Lung (tissue), 16 donors: ENCODE data around the gene ATP5PF. TPM values are rescaled to one million over a fixed set of nuclear protein-coding genes. Genes with fewer than 3 reads are reported as not detected.
"Not testable (repeated sequence)": the region's sequence is repeated elsewhere in the genome, so short reads cannot be mapped to it uniquely, and the experiment has no call there.

Source experiments
- ATAC-seq: fragments of 200-7000 bp; cut with Tn5 transposase; one replicate; pipeline ENCODE4 v1.9.1; 2020; ENCODE audit warnings: moderate number of reproducible peaks; ENCODE audit not compliant: insufficient read depth, low FRiP score
- DNase-seq, 3 donors: peaks; one replicate each; pipeline ENCODE4 v3.0.0-alpha.2; 2013 to 2017
- H3K27ac ChIP-seq, 2 donors: one replicate each; pipeline ENCODE4 v1.5.1; 2013; ENCODE audit warnings: mild to moderate bottlenecking in 2 of 2, moderate library complexity in 2 of 2, control low read depth in 1 of 2, inconsistent platforms in 1 of 2, low read depth in 1 of 2, low read length in 1 of 2
- H3K27me3 ChIP-seq, 3 donors: one replicate each; pipeline ENCODE4 v1.5.1; 2013; ENCODE audit warnings: low read length in 2 of 3; ENCODE audit not compliant: control insufficient read depth in 3 of 3, insufficient read depth in 3 of 3
- H3K36me3 ChIP-seq, 4 donors: one replicate each; pipeline ENCODE4 v1.5.1; 2013; ENCODE audit warnings: low read length in 4 of 4, mild to moderate bottlenecking in 1 of 4, moderate library complexity in 1 of 4; ENCODE audit not compliant: control insufficient read depth in 4 of 4, insufficient read depth in 4 of 4
- H3K4me1 ChIP-seq, 5 donors: one replicate each; pipeline ENCODE4 v1.5.1; 2013; ENCODE audit warnings: low read length in 5 of 5, mild to moderate bottlenecking in 2 of 5, moderate library complexity in 1 of 5; ENCODE audit not compliant: control insufficient read depth in 5 of 5, insufficient read depth in 5 of 5
- H3K4me3 ChIP-seq: one replicate; pipeline ENCODE4 v1.5.1; 2013; ENCODE audit warnings: mild to moderate bottlenecking, control low read depth, moderate library complexity
- H3K9ac ChIP-seq, 2 donors: one replicate each; pipeline ENCODE4 v1.5.1; 2013; ENCODE audit warnings: low read length in 2 of 2, control low read depth in 1 of 2; ENCODE audit not compliant: insufficient read depth in 1 of 2
- H3K9me3 ChIP-seq, 4 donors: one replicate each; pipeline ENCODE4 v1.5.1; 2013; ENCODE audit warnings: low read length in 3 of 4, mild to moderate bottlenecking in 1 of 4, moderate library complexity in 1 of 4; ENCODE audit not compliant: control insufficient read depth in 4 of 4, insufficient read depth in 3 of 4
- WGBS, 2 donors: extraction: QIAGEN DNeasy Blood & Tissue Kit; methylation state at CpG; one replicate each; pipeline ENCODE4 v1.1.7; 2013; 5-methylcytosine and 5-hydroxymethylcytosine counted together
- long read RNA-seq, 5 donors: transcript quantifications; one replicate each; lab custom pipeline, GENCODE V29; 2026
- polyA plus RNA-seq, 2 donors: library from polyadenylated mRNA; stranded (reverse); fragments of 200-250 nt; gene quantifications; one replicate each; pipeline ENCODE4 v1.2.1, GENCODE V29; 2013
- total RNA-seq, 2 donors: library from RNA; depleted of rRNA in 1 of 2; stranded (reverse); fragments of >200 nt in 1 of 2; gene quantifications; one replicate each; pipeline ENCODE4 v1.2.1, GENCODE V29; 2014 to 2021
- TF ChIP-seq, protein P1 (sequence below): IDR thresholded peaks from 2 replicates; pipeline ENCODE4 v1.5.1; 2012; ENCODE audit warnings: mild to moderate bottlenecking; ENCODE audit errors: control extremely low read depth, extremely low read depth
- donor health status: control.
- donor health status: control.
- donor health status: Bipolar disorder and iron deficiency.
- donor health status: healthy.
- donor health status: DM: yes; HTN: yes; CAD: no.

The ATP5PF gene, protein sequence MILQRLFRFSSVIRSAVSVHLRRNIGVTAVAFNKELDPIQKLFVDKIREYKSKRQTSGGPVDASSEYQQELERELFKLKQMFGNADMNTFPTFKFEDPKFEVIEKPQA
- total RNA-seq (10 to 100 TPM; 72.8 to 80.3 TPM), polyA plus RNA-seq (100 to 1,000 TPM; 185 to 289 TPM)
- long read RNA-seq, donor 1, transcript ATP5PF-207 (4 exons, 589 nt) = minor isoform, 12 of 284 reads
- long read RNA-seq, donor 1, transcript ATP5PF-203 (4 exons, 647 nt) = minor isoform, 17 of 284 reads
- long read RNA-seq, donor 1, transcript ATP5PF-201 (4 exons, 614 nt) = major isoform, 110 of 284 reads
- long read RNA-seq, donor 1, transcript ATP5PF-204 (4 exons, 1,179 nt) = minor isoform, 52 of 284 reads
- long read RNA-seq, donor 1, partial matches to known transcripts = 85 of 284 reads
- long read RNA-seq, donor 1, other reads (novel, unspliced or antisense) = 0 of 284 reads
- long read RNA-seq, donor 2, transcript ATP5PF-201 (4 exons, 614 nt) = major isoform, 42 of 109 reads
- long read RNA-seq, donor 2, transcript ATP5PF-207 (4 exons, 589 nt) = minor isoform, 8 of 109 reads
- long read RNA-seq, donor 2, transcript ATP5PF-204 (4 exons, 1,179 nt) = minor isoform, 17 of 109 reads
- long read RNA-seq, donor 2, partial matches to known transcripts = 36 of 109 reads
- long read RNA-seq, donor 2, other reads (novel, unspliced or antisense) = 0 of 109 reads
- long read RNA-seq, donor 3, transcript ATP5PF-204 (4 exons, 1,179 nt) = minor isoform, 29 of 184 reads
- long read RNA-seq, donor 3, transcript ATP5PF-207 (4 exons, 589 nt) = minor isoform, 10 of 184 reads
- long read RNA-seq, donor 3, transcript ATP5PF-205 (5 exons, 589 nt) = minor isoform, 9 of 184 reads
- long read RNA-seq, donor 3, transcript ATP5PF-201 (4 exons, 614 nt) = major isoform, 74 of 184 reads
- long read RNA-seq, donor 3, partial matches to known transcripts = 52 of 184 reads
- long read RNA-seq, donor 3, other reads (novel, unspliced or antisense) = 0 of 184 reads
- long read RNA-seq, donor 4, transcript ATP5PF-201 (4 exons, 614 nt) = major isoform, 62 of 138 reads
- long read RNA-seq, donor 4, transcript ATP5PF-204 (4 exons, 1,179 nt) = minor isoform, 18 of 138 reads
- long read RNA-seq, donor 4, transcript ATP5PF-207 (4 exons, 589 nt) = minor isoform, 6 of 138 reads
- long read RNA-seq, donor 4, transcript ATP5PF-203 (4 exons, 647 nt) = minor isoform, 5 of 138 reads
- long read RNA-seq, donor 4, partial matches to known transcripts = 41 of 138 reads
- long read RNA-seq, donor 4, other reads (novel, unspliced or antisense) = 0 of 138 reads
- long read RNA-seq, donor 5, transcript ATP5PF-201 (4 exons, 614 nt) = major isoform, 168 of 332 reads
- long read RNA-seq, donor 5, transcript ATP5PF-204 (4 exons, 1,179 nt) = minor isoform, 48 of 332 reads
- long read RNA-seq, donor 5, transcript ATP5PF-207 (4 exons, 589 nt) = minor isoform, 10 of 332 reads
- long read RNA-seq, donor 5, transcript ATP5PF-202 (4 exons, 826 nt) = minor isoform, 5 of 332 reads
- long read RNA-seq, donor 5, partial matches to known transcripts = 91 of 332 reads
- long read RNA-seq, donor 5, other reads (novel, unspliced or antisense) = 0 of 332 reads

DNA sequence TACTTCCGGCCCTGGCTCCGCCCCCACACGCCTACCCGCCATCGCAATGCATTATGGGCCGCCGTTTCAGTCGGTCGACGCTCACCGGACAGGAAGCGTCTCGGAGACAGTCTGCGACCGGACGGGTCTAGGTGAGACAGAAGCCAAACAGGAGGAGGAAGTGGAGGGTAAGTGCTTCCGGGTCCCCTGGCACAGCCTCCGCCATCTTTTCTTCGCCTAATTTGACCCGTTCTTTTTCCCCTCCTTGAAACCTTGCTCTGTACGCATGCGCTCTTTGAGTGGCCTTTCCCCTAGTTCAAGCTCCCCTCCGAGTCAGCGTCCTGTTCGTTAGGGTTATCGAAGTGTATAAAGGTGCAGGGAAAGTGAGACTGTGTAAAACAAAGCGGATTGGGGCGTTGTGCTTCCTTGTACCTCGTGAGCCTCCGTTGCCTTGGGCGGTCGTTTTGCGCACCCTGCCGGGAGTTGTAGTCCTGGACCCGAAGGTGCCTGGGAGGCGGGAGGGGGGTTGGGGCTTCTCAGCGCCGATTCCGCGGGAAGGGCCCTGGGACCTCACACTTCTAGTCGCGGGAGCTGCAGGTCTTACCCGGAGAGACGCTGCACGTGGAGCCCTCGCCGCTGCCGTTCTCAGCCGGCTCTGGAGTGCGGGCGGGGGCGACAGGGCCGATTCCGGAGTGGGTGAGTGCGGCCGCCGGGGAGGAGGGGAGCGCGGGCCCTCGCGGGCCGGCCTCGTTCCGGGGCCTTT lies at the start of gene ATP5PF, which contains the start of gene GABPA:
Gene ATP5PF (minus strand): TSS at position 1 of the 742 bp plus-strand sequence. CDS start 5,110 bp downstream, outside the sequence.
Gene GABPA (plus strand): TSS at position 69 of the 742 bp plus-strand sequence. CDS start 6,627 bp downstream, outside the sequence.
- DNase-seq = peak; percentile 96 to 98 (median 98)
- H3K9me3 ChIP-seq = no peaks in the 10 kb centered on the region
- peaks cover 0 to under 1% (median 0%) of the 10 kb centered on the region in 4 donors for H3K36me3 ChIP-seq
- peak; percentile 96 for ATAC-seq
- peaks cover 0 to 24% (median 6%) of the 10 kb centered on the region in 5 donors for H3K4me1 ChIP-seq
- peak within 1 kb of the TSS; percentile 96 to 100 for H3K27ac ChIP-seq
- 0% methylated on average over 47 to 64 of the region's 64 CpGs for WGBS, 2 donors
- H3K4me3 ChIP-seq = peak within 1 kb of the TSS; percentile 88
- peak within 1 kb of the TSS; percentile 90 to 92 for H3K9ac ChIP-seq
- H3K27me3 ChIP-seq = no peaks in the 10 kb centered on the region
- TF ChIP-seq, protein P1, sequence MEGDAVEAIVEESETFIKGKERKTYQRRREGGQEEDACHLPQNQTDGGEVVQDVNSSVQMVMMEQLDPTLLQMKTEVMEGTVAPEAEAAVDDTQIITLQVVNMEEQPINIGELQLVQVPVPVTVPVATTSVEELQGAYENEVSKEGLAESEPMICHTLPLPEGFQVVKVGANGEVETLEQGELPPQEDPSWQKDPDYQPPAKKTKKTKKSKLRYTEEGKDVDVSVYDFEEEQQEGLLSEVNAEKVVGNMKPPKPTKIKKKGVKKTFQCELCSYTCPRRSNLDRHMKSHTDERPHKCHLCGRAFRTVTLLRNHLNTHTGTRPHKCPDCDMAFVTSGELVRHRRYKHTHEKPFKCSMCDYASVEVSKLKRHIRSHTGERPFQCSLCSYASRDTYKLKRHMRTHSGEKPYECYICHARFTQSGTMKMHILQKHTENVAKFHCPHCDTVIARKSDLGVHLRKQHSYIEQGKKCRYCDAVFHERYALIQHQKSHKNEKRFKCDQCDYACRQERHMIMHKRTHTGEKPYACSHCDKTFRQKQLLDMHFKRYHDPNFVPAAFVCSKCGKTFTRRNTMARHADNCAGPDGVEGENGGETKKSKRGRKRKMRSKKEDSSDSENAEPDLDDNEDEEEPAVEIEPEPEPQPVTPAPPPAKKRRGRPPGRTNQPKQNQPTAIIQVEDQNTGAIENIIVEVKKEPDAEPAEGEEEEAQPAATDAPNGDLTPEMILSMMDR = no peak

DNA sequence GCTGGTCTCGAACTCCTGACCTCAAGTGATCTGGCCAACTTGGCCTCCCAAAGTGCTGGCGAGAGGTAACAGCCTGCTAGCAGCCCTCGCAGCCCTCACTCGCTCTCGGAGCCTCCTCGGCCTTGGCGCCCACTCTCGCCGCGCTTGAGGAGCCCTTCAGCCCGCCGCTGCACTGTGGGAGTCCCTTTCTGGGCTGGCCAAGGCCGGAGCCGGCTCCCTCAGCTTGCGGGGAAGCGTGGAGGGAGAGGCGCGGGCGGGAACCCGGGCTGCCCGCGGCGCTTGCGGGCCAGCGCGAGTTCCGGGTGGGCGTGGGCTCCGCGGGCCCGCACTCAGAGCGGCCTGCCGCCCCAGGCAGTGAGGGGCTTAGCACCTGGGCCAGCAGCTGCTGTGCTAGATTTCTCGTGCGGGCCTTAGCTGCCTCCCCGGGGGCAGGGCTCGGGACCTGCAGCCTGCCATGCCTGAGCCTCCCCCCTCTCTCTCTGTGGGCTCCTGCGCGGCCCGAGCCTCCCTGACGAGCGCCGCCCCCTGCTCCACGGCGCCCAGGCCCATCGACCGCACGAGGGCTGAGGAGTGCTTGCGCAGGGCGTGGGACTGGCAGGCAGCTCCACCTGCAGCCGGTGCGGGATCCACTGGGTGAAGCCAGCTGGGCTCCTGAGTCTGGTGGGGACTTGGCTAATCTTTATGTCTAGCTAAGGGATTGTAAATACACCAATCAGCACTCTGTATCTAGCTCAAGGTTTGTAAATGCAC lies 43.6 kb upstream of the ATP5PF start:
- DNase-seq = not testable (repeated sequence)

DNA sequence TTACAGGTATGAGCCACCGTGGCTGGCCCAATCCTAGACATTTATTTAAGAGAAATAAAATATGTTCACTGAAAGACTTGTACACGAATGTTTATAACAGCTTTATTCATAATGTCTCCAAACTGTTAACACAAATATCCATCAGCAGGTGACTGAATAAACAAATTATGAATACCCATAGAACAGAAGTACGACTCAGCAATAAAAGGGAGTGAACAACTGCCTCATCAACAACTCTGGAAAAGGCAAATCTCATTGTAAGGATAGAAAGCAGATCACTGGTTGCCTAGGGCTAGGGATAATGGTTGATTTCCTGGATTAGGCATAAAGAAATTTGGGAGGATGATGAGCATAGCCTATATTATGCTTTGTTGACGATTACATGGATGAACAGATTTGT lies 41.7 kb upstream of the ATP5PF start:
- no peak for ATAC-seq
- no peak for DNase-seq
- Histone ChIP-seq H3K9me3 (no peaks in the 10 kb centered on the region), H3K27ac (no peak overlapping the region), H3K4me3 (no peak overlapping the region), H3K4me1 (no peaks in the 10 kb centered on the region), H3K27me3 (no peaks in the 10 kb centered on the region), H3K36me3 (no peaks in the 10 kb centered on the region), H3K9ac (no peak overlapping the region)
- WGBS, 2 donors = 77 to 88% methylated on average over 4 of the region's 4 CpGs
- TF ChIP-seq, protein P1 = no peak

More for the DNA sequence above, 43.6 kb upstream of the ATP5PF start:
- H3K4me1 ChIP-seq, ATAC-seq, H3K27ac ChIP-seq, H3K27me3 ChIP-seq, H3K36me3 ChIP-seq, H3K9ac ChIP-seq, H3K4me3 ChIP-seq, H3K9me3 ChIP-seq: not testable (repeated sequence)
- WGBS, 2 donors = 91 to 99% methylated on average over 46 to 52 of the region's 52 CpGs
